ENCODE data around the gene CRHR2.

GRCh38 chr7:30604901-30605300 is 77.4 kb downstream of the CRHR2 start:
- TF ChIP-seq EP300 (IDR thresholded peaks at IDR 0.05; ENCODE audit: borderline replicate concordance) (no peak), FOXM1 (IDR thresholded peaks at IDR 0.05; ENCODE audit: borderline replicate concordance, low read depth) (no peak), ZBTB7A (IDR thresholded peaks at IDR 0.05; ENCODE audit: low read depth) (no peak), YY1 (IDR thresholded peaks at IDR 0.05; ENCODE audit: low read depth) (no peak), TCF12 (IDR thresholded peaks at IDR 0.05; ENCODE audit: low read depth) (no peak), REST (IDR thresholded peaks at IDR 0.05; ENCODE audit: low read depth) (no peak), CEBPB (IDR thresholded peaks at IDR 0.05) (no peak), CREB1 (IDR thresholded peaks at IDR 0.05; ENCODE audit: low read depth) (no peak)
